Activated CD4-positive, alpha-beta T cell treated with anti-CD3 and anti-CD28 coated beads, Interleukin-2, amount 10 ng/mL, durations not matched to agents 7 days and 5 days (primary cell): ENCODE measurements around the gene CACNA2D3. TPM values are rescaled to one million over a fixed set of nuclear protein-coding genes. Genes with fewer than 3 reads are reported as not detected.
"Not testable (repeated sequence)": the region's sequence is repeated elsewhere in the genome, so short reads cannot be mapped to it uniquely, and the experiment has no call there.

Experiments used
- CTCF ChIA-PET: fragments of 350-600 bp; sonication (Branson Sonifier 250); formaldehyde crosslinking; loops from one replicate; lab custom pipeline; 2021; ENCODE audit warnings: antibody characterized with exemption; lab: Charles Lee
- POLR2A ChIA-PET: fragments of 350-600 bp; sonication (Branson Sonifier 250); formaldehyde crosslinking; loops from one replicate; lab custom pipeline; 2021; ENCODE audit warnings: antibody characterized with exemption; lab: Charles Lee
- DNase-seq: peaks from one replicate; pipeline ENCODE4 v3.0.0-alpha.2; 2020
- H3K27ac Mint-ChIP-seq: one replicate; pipeline ENCODE4 v1.8.0; 2021; ENCODE audit warnings: mild to moderate bottlenecking, moderate library complexity, mixed read lengths
- H3K27me3 Mint-ChIP-seq: one replicate; pipeline ENCODE4 v1.8.0; 2021; ENCODE audit warnings: mixed read lengths
- H3K36me3 Mint-ChIP-seq: one replicate; pipeline ENCODE4 v1.8.0; 2021; ENCODE audit warnings: low read depth, mixed read lengths
- H3K4me1 Mint-ChIP-seq: one replicate; pipeline ENCODE4 v1.8.0; 2021; ENCODE audit warnings: mixed read lengths
- H3K4me3 Mint-ChIP-seq: one replicate; pipeline ENCODE4 v1.8.0; 2021; ENCODE audit warnings: mild to moderate bottlenecking, moderate library complexity, mixed read lengths
- H3K9me3 Mint-ChIP-seq: one replicate; pipeline ENCODE4 v1.8.0; 2021; ENCODE audit warnings: mixed read lengths
- total RNA-seq, 2 experiments: library from RNA; stranded (reverse); gene quantifications; one replicate each; pipeline ENCODE4 v1.2.3, GENCODE V29; 2021

Gene CACNA2D3
- total RNA-seq, 2 experiments from 2014 or later = not detected

- H3K9me3 Mint-ChIP-seq = no peaks in the 10 kb centered on the region
These were observed 956.5 kb downstream of the CACNA2D3 start for GRCh38 chr3:55078876-55079275.

DNA sequence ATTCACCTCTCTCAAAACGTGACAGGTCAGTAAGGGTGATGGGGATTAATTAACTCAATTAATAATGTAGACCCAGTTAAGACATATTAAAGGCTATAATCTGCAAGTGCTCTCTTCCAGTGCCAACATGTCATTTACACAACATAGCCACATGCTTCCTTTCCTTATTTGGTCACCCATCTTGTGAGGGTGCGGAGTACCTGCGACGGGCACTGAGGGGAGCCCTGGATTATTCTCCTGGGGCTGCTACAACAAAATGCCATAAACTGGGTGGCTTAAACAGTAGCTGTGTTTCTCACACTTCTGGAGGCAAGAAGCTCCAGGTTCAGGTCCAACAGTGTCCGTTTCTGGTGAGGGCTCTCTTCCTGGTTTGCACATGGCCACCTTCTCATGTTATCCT, 962.9 kb downstream of the CACNA2D3 start:
- H3K9me3 Mint-ChIP-seq = no peaks in the 10 kb centered on the region
- ChIA-PET CTCF (no interaction called here), POLR2A (no interaction called here)
- H3K27me3 Mint-ChIP-seq = no peaks in the 10 kb centered on the region
- H3K36me3 Mint-ChIP-seq = no peaks in the 10 kb centered on the region
- H3K27ac Mint-ChIP-seq = no peak overlapping the region
- no peak for DNase-seq
- H3K4me3 Mint-ChIP-seq = no peak overlapping the region
- H3K4me1 Mint-ChIP-seq = no peaks in the 10 kb centered on the region

More at GRCh38 chr3:55078876-55079275, 956.5 kb downstream of the CACNA2D3 start:
- H3K4me3 Mint-ChIP-seq = no peak overlapping the region
- no peaks in the 10 kb centered on the region for H3K36me3 Mint-ChIP-seq
- no peaks in the 10 kb centered on the region for H3K27me3 Mint-ChIP-seq
- H3K27ac Mint-ChIP-seq = no peak overlapping the region
- POLR2A ChIA-PET = no interaction called here
- CTCF ChIA-PET = no interaction called here
- H3K4me1 Mint-ChIP-seq = no peaks in the 10 kb centered on the region
- no peak for DNase-seq

DNA sequence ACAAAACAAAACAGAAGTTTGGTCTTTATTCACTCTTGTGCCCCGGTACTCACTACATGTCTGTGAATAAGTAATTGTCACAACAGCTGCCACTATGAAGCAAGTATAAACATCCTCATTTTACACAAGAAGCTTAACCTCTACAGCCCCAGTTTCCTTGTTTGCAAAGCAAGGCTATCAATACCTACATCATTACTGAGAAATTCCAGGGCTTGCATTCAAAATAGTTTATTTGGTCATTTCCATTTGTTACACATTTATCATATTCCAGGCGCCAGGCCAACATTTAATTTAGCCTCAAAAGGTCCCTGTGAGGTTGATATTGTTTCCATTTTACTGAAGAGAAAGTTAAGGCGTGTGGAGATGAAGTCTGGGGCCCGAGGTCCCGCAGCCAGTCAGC, 966.9 kb downstream of the CACNA2D3 start:
- POLR2A ChIA-PET = no interaction called here
- no peak overlapping the region for H3K4me3 Mint-ChIP-seq

DNA sequence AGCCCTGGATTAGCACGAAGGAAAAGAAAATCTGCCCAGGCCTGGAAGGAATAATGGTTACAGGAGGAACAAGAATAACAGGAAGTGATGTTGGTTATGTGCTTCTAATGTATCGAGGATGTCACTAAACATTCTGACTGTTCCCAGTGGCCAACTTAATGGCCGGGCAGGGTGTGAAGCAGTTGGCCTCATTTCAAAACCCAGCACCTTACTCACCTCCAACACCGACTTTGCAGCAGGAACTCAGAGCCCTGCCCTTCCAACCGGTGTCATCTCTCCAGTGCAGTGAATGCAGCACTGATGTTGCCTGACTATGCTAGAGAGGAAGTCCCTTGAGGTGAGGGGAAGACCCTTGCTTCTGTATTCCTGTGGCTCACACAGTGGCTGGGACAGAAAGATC, 967.9 kb downstream of the CACNA2D3 start:
- ChIA-PET CTCF (no interaction called here), POLR2A (no interaction called here)
- H3K36me3 Mint-ChIP-seq = no peaks in the 10 kb centered on the region
- H3K9me3 Mint-ChIP-seq = no peaks in the 10 kb centered on the region
- no peaks in the 10 kb centered on the region for H3K27me3 Mint-ChIP-seq
- H3K4me3 Mint-ChIP-seq = no peak overlapping the region
- no peaks in the 10 kb centered on the region for H3K4me1 Mint-ChIP-seq
- H3K27ac Mint-ChIP-seq = no peak overlapping the region
- DNase-seq = no peak

More for the DNA sequence above, 966.9 kb downstream of the CACNA2D3 start:
- DNase-seq = no peak
- no peaks in the 10 kb centered on the region for H3K36me3 Mint-ChIP-seq
- H3K27ac Mint-ChIP-seq = no peak overlapping the region
- no peaks in the 10 kb centered on the region for H3K4me1 Mint-ChIP-seq
- H3K9me3 Mint-ChIP-seq = no peaks in the 10 kb centered on the region
- CTCF ChIA-PET = no interaction called here
- no peaks in the 10 kb centered on the region for H3K27me3 Mint-ChIP-seq

DNA sequence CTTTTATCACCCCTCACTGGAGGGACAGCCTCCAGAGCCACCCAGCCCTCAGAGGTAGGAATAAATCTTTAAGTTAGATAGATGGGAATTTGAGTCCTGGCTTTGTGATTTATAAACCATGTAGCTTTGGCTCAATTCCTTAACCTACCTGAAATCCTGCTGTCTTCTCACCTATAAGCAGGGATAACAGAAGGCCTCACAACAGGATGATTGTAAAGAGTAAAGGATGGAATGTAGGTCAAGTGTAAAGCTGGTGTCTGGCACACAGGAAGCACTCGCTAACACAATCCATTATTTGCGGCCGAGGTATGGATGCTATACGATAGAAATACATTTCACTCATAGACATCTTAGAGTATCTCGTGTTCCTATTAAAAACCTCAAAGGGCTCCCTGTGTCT, 968.4 kb downstream of the CACNA2D3 start:
- POLR2A ChIA-PET = no interaction called here
- no peak overlapping the region for H3K4me3 Mint-ChIP-seq
- H3K27ac Mint-ChIP-seq = no peak overlapping the region
- no peaks in the 10 kb centered on the region for H3K9me3 Mint-ChIP-seq
- CTCF ChIA-PET = interaction anchor here (0.7 kb wide), 1 partner anchor 20 kb away, joined by 3 read pairs; no protein-coding TSS in a partner anchor
- H3K36me3 Mint-ChIP-seq = no peaks in the 10 kb centered on the region
- no peak for DNase-seq
- no peaks in the 10 kb centered on the region for H3K4me1 Mint-ChIP-seq
- H3K27me3 Mint-ChIP-seq = no peaks in the 10 kb centered on the region

DNA sequence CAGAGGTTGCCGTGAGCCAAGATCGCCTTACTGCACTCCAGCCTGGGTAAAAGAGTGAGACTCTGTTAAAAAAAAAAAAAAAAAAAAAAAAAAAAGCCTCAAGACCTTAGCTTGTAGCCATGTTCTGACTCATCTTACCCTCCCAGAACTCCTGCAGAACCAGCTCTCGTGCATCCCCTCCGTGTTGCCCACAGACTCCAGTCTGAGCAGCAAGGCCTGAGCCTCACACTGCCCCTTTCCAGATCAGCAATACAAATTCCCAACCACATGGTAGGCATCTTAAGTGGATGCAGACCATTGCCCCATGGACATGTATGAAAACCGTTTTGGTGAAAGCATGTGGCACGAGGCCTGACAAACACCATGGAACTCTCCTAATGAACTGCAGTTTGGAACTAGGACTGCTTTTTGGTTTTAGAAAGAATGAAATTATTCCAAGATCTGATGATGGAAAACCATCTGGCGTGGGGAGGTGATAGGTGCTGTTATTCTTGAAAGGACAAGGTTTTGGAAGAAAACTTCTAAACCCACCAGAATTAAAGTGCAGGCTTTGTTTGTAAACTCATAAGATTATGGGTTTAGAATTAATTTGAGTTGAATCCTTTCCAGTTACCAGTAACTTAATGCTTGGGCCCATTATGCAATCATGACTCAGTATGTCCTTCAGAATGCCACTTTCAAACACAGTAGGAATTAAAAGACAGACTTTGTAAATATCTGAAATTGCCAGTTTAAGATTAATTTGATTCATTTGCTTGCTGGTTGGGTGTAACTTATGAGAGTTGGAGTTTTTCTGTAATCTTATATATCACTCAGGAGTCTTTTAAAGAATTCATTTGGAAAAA, 969.3 kb downstream of the CACNA2D3 start:
- Mint-ChIP-seq H3K4me3 (no peak overlapping the region), H3K27me3 (no peaks in the 10 kb centered on the region), H3K9me3 (no peaks in the 10 kb centered on the region), H3K4me1 (no peaks in the 10 kb centered on the region), H3K27ac (no peak overlapping the region), H3K36me3 (no peaks in the 10 kb centered on the region)
- ChIA-PET CTCF (interaction anchor here (0.7 kb wide), 1 partner anchor 19 kb away, joined by 3 read pairs; no protein-coding TSS in a partner anchor), POLR2A (no interaction called here)
- no peak for DNase-seq

DNA sequence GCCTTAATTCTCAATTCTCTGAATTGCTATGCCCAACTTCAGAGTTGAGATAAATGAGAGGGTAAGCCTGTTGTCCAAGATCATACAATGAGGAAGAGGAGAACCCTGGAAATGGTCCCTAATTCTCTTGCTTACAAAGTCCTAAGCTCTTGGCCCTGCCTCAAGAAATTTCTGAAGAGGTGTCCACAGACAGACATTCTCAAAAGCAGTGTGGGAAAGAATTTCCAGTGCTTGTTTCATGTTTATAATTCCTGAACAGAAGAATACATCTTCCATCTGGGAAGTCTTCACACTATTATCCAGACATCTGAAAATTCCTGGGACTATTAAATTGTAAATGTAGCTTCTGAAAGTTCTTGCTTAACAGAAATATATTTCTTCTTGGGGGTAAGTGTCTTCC, 972.3 kb downstream of the CACNA2D3 start:
- DNase-seq = no peak
- H3K27ac Mint-ChIP-seq = no peak overlapping the region
- no peaks in the 10 kb centered on the region for H3K36me3 Mint-ChIP-seq
- no peaks in the 10 kb centered on the region for H3K27me3 Mint-ChIP-seq
- ChIA-PET CTCF (no interaction called here), POLR2A (no interaction called here)
- H3K4me1 Mint-ChIP-seq = no peaks in the 10 kb centered on the region
- no peaks in the 10 kb centered on the region for H3K9me3 Mint-ChIP-seq
- H3K4me3 Mint-ChIP-seq = no peak overlapping the region

- CTCF ChIA-PET = no interaction called here
- Mint-ChIP-seq H3K9me3 (no peaks in the 10 kb centered on the region), H3K27ac (no peak overlapping the region), H3K4me3 (no peak overlapping the region), H3K36me3 (no peaks in the 10 kb centered on the region), H3K27me3 (no peaks in the 10 kb centered on the region), H3K4me1 (no peaks in the 10 kb centered on the region)
- no peak for DNase-seq
- POLR2A ChIA-PET = no interaction called here
These were observed 975.1 kb downstream of the CACNA2D3 start for GRCh38 chr3:55097441-55097840.

DNA sequence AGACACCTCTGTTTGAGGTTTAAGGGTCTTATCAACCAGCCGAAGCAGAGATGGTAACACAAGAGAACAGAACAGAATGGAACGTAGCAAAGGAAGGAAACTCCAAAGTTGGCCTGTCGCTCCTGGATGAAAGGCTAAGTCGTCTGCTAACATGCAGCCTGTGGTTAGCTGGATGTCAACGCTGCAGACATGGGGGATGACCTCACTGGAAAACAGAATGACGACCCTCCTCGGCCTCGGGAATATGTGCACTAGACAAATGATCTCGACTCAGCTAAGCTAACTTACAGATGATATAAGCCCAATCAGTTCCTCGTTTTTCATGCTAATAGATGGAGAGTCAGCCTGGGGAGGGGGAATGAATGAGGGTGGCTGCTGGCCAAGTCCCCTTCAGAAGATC, 983.3 kb downstream of the CACNA2D3 start:
- Mint-ChIP-seq H3K4me1 (no peaks in the 10 kb centered on the region), H3K9me3 (peaks cover 3% of the 10 kb centered on the region), H3K4me3 (no peak overlapping the region), H3K36me3 (no peaks in the 10 kb centered on the region), H3K27me3 (no peaks in the 10 kb centered on the region), H3K27ac (no peak overlapping the region)
- ChIA-PET POLR2A (no interaction called here), CTCF (no interaction called here)
- no peak for DNase-seq

GRCh38 chr3:55107187-55107586, 984.8 kb downstream of the CACNA2D3 start:
- Mint-ChIP-seq H3K36me3 (no peaks in the 10 kb centered on the region), H3K4me1 (no peaks in the 10 kb centered on the region), H3K27ac (no peak overlapping the region), H3K4me3 (no peak overlapping the region), H3K9me3 (peaks cover 3% of the 10 kb centered on the region), H3K27me3 (no peaks in the 10 kb centered on the region)
- DNase-seq = no peak
- CTCF ChIA-PET = no interaction called here
- POLR2A ChIA-PET = no interaction called here

DNA sequence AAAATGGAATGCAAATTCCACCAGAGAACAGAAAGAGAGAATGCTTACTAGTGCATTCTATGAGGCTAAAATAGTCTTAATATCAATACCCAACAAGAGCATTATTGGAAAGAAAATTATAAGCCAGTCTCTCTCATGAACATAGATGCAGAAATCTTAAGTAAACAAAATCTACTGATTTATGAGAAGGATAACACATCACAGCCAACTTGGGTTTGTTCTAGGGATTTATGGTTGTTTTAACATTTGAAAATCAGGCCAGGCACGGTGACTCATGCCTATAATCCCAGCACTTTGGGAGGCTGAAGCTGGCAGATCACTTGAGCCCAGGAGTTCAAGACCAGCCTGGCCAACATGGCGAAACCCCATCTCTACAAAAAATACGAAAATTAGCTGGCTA, 989.6 kb downstream of the CACNA2D3 start:
- H3K4me3 Mint-ChIP-seq, H3K27me3 Mint-ChIP-seq, H3K9me3 Mint-ChIP-seq, H3K4me1 Mint-ChIP-seq, H3K27ac Mint-ChIP-seq, POLR2A ChIA-PET, H3K36me3 Mint-ChIP-seq, DNase-seq: not testable (repeated sequence)
- CTCF ChIA-PET = interaction anchor here (0.5 kb wide), 1 partner anchor 8 kb away, joined by 3 read pairs; no protein-coding TSS in a partner anchor

- ChIA-PET POLR2A (no interaction called here), CTCF (no interaction called here)
- no peak for DNase-seq
- no peak overlapping the region for H3K27ac Mint-ChIP-seq
- no peaks in the 10 kb centered on the region for H3K9me3 Mint-ChIP-seq
- no peaks in the 10 kb centered on the region for H3K36me3 Mint-ChIP-seq
- H3K4me1 Mint-ChIP-seq = no peaks in the 10 kb centered on the region
- H3K27me3 Mint-ChIP-seq = no peaks in the 10 kb centered on the region
- no peak overlapping the region for H3K4me3 Mint-ChIP-seq
These were observed 996.1 kb downstream of the CACNA2D3 start for GRCh38 chr3:55118451-55118850.

GRCh38 chr3:55119268-55119667, 996.9 kb downstream of the CACNA2D3 start:
- no peak for DNase-seq
- CTCF ChIA-PET = no interaction called here
- POLR2A ChIA-PET = no interaction called here
- Mint-ChIP-seq H3K4me3 (no peak overlapping the region), H3K27me3 (no peaks in the 10 kb centered on the region), H3K9me3 (no peaks in the 10 kb centered on the region), H3K36me3 (no peaks in the 10 kb centered on the region), H3K4me1 (no peaks in the 10 kb centered on the region), H3K27ac (no peak overlapping the region)

- ChIA-PET POLR2A (no interaction called here), CTCF (no interaction called here)
- Mint-ChIP-seq H3K27ac (no peak overlapping the region), H3K36me3 (no peaks in the 10 kb centered on the region), H3K4me3 (no peak overlapping the region), H3K4me1 (no peaks in the 10 kb centered on the region), H3K9me3 (no peaks in the 10 kb centered on the region), H3K27me3 (no peaks in the 10 kb centered on the region)
- no peak for DNase-seq
These were observed 1000.0 kb downstream of the CACNA2D3 start for GRCh38 chr3:55122312-55122711.
